H1 (cell line): Measurements from ENCODE around the gene GBE1. TPM values are rescaled to one million over a fixed set of nuclear protein-coding genes. Genes with fewer than 3 reads are reported as not detected.

Source experiments
- BRCA1 ChIP-seq: IDR thresholded peaks from 2 replicates; pipeline ENCODE4 v1.6.1; 2012; ENCODE audit warnings: low read depth, low read length, improper control_type of control experiment
- CHD1 ChIP-seq: IDR thresholded peaks from 2 replicates; pipeline ENCODE4 v1.6.1; 2012; ENCODE audit warnings: low read depth, low read length, improper control_type of control experiment
- CTCF ChIP-seq, 3 experiments: IDR thresholded peaks; 1 replicate in 2 of 3; 2 replicates in 1 of 3; pipeline versions ENCODE4 v1.5.1 to v1.6.1; 2011; ENCODE audit warnings: low read length in 3 of 3, mild to moderate bottlenecking in 3 of 3, inconsistent platforms in 2 of 3, low read depth in 1 of 3, moderate library complexity in 1 of 3; ENCODE audit not compliant: insufficient read depth in 1 of 3; ENCODE audit errors: control extremely low read depth in 1 of 3
- GABPA ChIP-seq: IDR thresholded peaks from 2 replicates; pipeline ENCODE4 v1.6.1; 2011; ENCODE audit warnings: mild to moderate bottlenecking, low read length, moderate library complexity, borderline replicate concordance; ENCODE audit not compliant: insufficient read depth
- GTF2F1 ChIP-seq: IDR thresholded peaks from 2 replicates; pipeline ENCODE4 v1.6.1; 2012; ENCODE audit warnings: low read depth, low read length, improper control_type of control experiment, borderline replicate concordance
- HDAC6 ChIP-seq: IDR thresholded peaks from one replicate; pipeline ENCODE4 v1.7.1; 2012; ENCODE audit warnings: low read depth, mild to moderate bottlenecking, inconsistent platforms, low read length, moderate library complexity
- POLR2A ChIP-seq, 2 experiments: IDR thresholded peaks; 1 replicate in 1 of 2; 2 replicates in 1 of 2; pipeline ENCODE4 v1.6.1; 2011; ENCODE audit warnings: low read depth in 2 of 2, low read length in 2 of 2, mild to moderate bottlenecking in 2 of 2; ENCODE audit errors: control extremely low read depth in 1 of 2
- POLR2AphosphoS5 ChIP-seq: IDR thresholded peaks from 2 replicates; pipeline ENCODE4 v1.6.1; 2011; ENCODE audit warnings: low read depth, low read length
- SRF ChIP-seq: IDR thresholded peaks from 2 replicates; pipeline ENCODE4 v1.6.1; 2011; ENCODE audit warnings: mild to moderate bottlenecking, low read depth, low read length, moderate library complexity
- TEAD4 ChIP-seq: IDR thresholded peaks from 2 replicates; pipeline ENCODE4 v1.6.1; 2012; ENCODE audit warnings: low read depth, low read length, inconsistent platforms, mixed read lengths
- polyA plus RNA-seq, 7 experiments: library from polyadenylated mRNA; depleted of rRNA in 3 of 7; stranded (reverse) in 5 of 7; unstranded in 2 of 7; fragments of >200 nt in 5 of 7; fragments of 200-250 nt in 2 of 7; gene quantifications; 1 replicate in 5 of 7; 2 replicates in 1 of 7; 4 replicates in 1 of 7; pipeline versions ENCODE4 v1.2.1 to v1.2.3, GENCODE V29; 2011 to 2013; ENCODE audit warnings: missing spikeins in 2 of 7, mixed read lengths in 2 of 7
- total RNA-seq: library from RNA; stranded (reverse); fragmentation: NEBNext Ultra II Directional; extraction: Animal tissue kit (Norgen Biotek cat#: 25700); gene quantifications from 2 replicates; pipeline ENCODE4 v1.2.1, GENCODE V29; 2021

The GBE1 gene
- total and polyA plus RNA-seq, 2 of the 8 experiments (the other 6 are each of a cell fraction or from before 2014, with no cell fraction given) = 3.3 to 7.3 TPM

- TF ChIP-seq BRCA1 (no peak), GTF2F1 (no peak), CTCF (IDR thresholded peaks at IDR 0.05; ENCODE audit: control extremely low read depth in 1 of 3, insufficient read depth in 1 of 3, low read depth in 1 of 3, low read length in 3 of 3) (no peak), POLR2A (IDR thresholded peaks at IDR 0.05; ENCODE audit: control extremely low read depth in 1 of 2, low read depth in 2 of 2, low read length in 2 of 2) (peak; percentile 88 to 94), CHD1 (no peak), HDAC6 (no peak), SRF (peak; percentile 71), POLR2AphosphoS5 (peak; percentile 56), TEAD4 (no peak), GABPA (no peak)
These were observed at the start of gene GBE1 (continued) for GRCh38 chr3:81760924-81761903.
